ENCODE results near the gene IL1R2.

IL1R2 gene

DNA sequence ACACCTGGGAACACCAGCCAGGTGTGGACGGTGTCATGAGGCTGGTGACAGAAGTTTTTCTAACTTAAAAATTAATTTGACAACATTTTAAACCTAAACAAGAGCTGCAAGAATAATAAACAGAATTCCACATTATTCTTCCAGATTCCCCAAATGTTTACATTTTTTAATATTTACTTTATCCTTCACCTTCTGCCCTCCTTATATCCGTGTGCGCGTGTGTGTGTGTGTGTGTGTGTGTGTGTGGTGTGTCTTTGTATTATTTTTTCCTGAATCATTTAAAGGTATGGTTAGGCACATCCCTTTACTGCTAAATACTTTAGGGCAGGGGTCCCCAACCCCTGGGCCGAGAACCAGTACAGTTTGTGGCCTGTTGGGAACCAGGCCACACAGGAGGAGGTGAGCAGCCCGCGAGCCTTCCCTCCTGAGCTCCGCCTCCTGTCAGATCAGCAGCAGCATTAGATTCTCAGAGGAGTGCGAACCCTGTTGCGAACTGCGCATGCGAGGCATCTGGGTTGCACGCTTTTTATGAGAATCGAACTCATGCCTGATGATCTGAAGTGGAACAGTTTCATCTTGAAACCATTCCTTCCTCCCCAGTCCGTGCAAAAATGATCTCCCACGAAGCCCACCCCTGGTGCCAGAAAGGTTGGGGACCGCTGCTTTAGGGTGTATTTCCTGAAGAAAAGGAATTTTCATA lies 16.4 kb upstream of the IL1R2 start:
- TF ChIP-seq, protein P1, sequence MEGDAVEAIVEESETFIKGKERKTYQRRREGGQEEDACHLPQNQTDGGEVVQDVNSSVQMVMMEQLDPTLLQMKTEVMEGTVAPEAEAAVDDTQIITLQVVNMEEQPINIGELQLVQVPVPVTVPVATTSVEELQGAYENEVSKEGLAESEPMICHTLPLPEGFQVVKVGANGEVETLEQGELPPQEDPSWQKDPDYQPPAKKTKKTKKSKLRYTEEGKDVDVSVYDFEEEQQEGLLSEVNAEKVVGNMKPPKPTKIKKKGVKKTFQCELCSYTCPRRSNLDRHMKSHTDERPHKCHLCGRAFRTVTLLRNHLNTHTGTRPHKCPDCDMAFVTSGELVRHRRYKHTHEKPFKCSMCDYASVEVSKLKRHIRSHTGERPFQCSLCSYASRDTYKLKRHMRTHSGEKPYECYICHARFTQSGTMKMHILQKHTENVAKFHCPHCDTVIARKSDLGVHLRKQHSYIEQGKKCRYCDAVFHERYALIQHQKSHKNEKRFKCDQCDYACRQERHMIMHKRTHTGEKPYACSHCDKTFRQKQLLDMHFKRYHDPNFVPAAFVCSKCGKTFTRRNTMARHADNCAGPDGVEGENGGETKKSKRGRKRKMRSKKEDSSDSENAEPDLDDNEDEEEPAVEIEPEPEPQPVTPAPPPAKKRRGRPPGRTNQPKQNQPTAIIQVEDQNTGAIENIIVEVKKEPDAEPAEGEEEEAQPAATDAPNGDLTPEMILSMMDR (IDR thresholded peaks at IDR 0.05; ENCODE audit: low read depth, low read length), result no peak
- H3K4me3 ChIP-seq (ENCODE audit: low read depth, low read length), result no peak overlapping the region

DNA sequence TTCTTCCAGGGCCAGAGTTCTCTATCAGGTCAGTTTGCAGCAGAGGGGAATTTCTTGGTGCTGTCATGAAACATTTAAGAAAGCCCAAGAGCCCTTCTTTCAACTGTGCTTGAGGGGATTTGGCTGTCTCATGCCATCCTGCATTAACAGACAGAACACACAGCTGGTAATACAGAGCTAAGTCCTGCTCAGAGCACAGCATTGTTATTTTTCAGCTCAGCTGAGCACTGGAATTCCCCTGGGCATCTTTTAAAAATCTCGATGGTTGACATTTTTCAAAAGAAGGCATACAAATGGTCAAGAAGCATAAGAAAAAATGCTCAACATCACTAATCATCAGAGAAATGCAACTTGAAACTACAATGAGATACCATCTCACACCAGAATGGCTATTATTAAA lies 14.9 kb upstream of the IL1R2 start:
- no peak overlapping the region for H3K4me3 ChIP-seq (ENCODE audit: low read depth, low read length)

DNA sequence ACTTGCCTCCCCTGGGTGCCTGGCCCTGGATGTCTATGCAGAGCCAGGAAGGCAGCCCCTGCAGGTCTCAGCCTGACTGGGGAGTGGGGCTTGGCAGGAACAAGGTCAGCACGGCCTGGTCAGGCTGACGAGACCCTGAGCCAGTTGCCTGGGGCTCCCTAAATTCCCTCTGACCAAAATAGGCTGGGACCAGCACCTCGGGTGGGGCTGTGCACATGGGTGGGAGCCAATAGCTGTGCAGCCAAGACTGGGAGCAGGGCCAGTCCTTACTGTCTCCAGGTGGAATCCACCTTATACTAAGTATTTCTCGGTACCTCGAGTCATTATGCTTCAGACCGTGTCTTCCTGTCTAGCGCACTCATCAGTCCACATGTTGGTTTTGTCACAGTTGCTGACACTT lies 11.4 kb upstream of the IL1R2 start:
- TF ChIP-seq, protein P1 (IDR thresholded peaks at IDR 0.05; ENCODE audit: low read depth, low read length), result no peak

More for the DNA sequence above, 14.9 kb upstream of the IL1R2 start:
- TF ChIP-seq, protein P1 (IDR thresholded peaks at IDR 0.05; ENCODE audit: low read depth, low read length), result no peak

DNA sequence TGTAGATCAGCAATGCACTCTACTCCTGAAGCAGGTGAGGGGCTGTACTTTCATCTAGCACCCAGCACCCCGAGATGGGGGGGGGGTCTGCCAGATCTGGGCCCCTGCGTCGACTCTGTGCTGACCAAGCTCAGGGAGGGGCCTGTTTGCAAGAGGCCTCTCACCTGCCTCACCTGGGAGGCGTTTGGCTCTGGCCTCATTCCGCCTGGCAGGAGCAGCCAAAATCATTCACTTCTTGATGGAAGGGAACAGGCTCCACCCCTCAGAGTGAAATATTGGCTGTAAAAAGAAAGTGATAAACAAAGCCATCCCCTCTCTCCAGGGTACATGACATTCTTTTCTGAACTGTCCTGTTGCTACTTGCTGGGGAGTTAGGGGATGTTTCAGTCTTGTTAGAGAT lies 10.7 kb upstream of the IL1R2 start:
- no peak overlapping the region for H3K4me3 ChIP-seq (ENCODE audit: low read depth, low read length)
- TF ChIP-seq, protein P1 (IDR thresholded peaks at IDR 0.05; ENCODE audit: low read depth, low read length), result no peak

More for the DNA sequence above, 11.4 kb upstream of the IL1R2 start:
- no peak overlapping the region for H3K4me3 ChIP-seq (ENCODE audit: low read depth, low read length)

DNA sequence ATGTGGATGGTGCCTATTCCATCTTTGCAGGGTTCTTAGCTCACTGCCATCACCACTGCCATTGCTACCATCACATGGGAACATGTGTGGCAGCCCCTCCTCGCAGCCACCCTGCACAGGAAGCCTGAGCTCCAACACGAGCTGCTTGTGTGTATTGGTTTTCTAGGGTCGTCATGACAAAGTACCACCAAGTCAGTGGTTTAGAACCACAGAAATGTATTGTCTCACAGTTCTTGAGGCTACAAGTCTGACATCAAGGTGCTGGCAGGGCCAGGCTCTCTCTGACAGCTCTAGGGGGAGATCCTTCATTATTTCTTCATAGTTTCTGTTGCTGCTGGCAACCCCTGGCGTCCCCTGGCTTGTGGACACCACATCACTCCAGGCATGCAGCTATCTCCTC lies 10.3 kb upstream of the IL1R2 start:
- TF ChIP-seq, protein P1 (IDR thresholded peaks at IDR 0.05; ENCODE audit: low read depth, low read length), result no peak
- no peak overlapping the region for H3K4me3 ChIP-seq (ENCODE audit: low read depth, low read length)

DNA sequence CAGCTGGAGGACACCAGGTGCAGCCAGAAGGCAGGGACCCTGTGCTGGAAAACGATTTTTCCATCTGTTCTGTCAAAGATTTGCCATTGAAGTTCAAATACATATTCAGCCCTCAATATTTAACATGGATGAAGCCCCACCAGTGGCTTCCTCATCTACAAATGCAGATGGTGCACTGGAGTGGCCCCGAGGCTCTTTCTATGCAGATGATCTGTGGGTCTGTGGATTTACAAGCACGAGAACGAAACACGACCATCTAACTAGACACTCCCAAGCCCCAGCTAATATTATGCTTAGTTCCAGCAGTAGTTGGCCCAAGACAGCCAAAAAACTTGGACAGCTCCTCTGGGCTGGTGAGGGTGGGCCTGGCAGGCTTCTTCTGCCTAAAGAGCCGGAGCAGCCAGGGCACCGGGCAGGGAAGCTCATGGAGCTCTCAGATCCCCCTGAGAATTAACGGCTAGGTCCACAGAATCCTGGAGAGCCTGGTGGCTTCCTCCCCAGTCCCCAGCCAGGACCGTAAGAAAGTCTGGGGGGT lies 9.2 kb upstream of the IL1R2 start:
- TF ChIP-seq, protein P1 (IDR thresholded peaks at IDR 0.05; ENCODE audit: low read depth, low read length), result no peak
- no peak overlapping the region for H3K4me3 ChIP-seq (ENCODE audit: low read depth, low read length)

DNA sequence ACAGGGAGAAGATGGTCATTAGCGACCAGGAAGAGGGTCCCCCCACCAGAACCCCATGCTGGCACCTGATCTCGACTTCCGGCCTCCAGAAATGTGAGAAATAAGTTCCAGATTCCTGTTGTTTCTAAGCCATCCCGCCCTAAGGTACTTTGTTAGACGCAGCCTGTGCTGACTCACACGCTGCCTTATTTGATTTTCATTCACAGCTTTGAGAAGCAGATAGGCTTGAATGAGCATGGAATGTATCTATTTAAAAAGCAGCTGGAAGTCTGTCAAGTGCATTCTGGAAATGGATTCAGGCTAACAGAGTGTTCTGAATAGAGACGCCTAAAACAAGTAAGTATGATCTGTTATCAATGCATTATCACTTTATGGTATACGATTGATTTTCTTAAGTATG lies 8.3 kb upstream of the IL1R2 start:
- H3K4me3 ChIP-seq (ENCODE audit: low read depth, low read length), result no peak overlapping the region
- TF ChIP-seq, protein P1 (IDR thresholded peaks at IDR 0.05; ENCODE audit: low read depth, low read length), result no peak

All from WI38 (cell line).